ENCODE measurements around the gene COX14.

DNA sequence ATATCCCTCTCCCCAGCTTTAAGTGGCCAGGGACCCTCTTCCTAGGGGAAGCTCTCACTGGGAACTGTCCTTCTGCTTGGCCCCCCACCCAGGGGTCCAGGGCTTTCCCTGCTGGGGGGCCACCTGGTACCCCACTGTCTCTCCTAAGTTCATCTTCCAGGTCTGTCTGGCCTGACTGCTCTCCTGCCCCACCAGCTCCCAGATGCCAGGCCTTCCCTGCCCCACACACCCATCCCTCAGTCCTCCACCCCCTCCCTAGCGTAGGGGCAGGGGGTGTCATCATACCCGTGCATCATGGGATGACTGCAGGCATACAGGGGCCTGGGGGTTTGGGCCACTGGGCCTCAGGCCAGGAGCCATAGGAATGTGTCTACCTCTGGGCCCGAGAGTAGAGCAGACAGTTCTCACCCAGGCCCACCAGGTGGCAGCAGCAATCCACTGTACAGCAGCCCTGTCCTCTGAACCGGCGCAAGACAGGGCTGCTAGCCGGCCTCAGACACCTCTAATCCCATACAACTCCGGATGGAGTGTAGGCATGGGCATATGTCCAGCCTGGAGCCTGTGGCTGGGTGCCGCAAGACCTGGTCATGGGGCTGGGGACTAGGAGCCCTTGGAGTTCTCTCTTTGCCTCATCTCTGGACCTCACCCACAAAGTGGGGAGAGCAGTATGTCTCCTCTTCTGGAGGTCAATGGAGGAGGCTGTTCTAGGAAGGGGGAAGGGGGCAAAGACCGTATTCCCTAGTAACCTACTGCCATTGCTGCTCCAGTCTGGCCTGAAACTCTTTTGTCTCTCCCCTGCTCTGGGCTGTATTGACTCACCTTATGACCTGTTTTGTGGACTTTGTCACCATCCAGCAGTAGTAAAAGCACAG lies 36.9 kb upstream of the COX14 start:
- TF ChIP-seq, protein P1, sequence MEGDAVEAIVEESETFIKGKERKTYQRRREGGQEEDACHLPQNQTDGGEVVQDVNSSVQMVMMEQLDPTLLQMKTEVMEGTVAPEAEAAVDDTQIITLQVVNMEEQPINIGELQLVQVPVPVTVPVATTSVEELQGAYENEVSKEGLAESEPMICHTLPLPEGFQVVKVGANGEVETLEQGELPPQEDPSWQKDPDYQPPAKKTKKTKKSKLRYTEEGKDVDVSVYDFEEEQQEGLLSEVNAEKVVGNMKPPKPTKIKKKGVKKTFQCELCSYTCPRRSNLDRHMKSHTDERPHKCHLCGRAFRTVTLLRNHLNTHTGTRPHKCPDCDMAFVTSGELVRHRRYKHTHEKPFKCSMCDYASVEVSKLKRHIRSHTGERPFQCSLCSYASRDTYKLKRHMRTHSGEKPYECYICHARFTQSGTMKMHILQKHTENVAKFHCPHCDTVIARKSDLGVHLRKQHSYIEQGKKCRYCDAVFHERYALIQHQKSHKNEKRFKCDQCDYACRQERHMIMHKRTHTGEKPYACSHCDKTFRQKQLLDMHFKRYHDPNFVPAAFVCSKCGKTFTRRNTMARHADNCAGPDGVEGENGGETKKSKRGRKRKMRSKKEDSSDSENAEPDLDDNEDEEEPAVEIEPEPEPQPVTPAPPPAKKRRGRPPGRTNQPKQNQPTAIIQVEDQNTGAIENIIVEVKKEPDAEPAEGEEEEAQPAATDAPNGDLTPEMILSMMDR (IDR thresholded peaks at IDR 0.05), result peak; percentile 93 to 98 (median 94)
- TF ChIP-seq POLR2A (IDR thresholded peaks at IDR 0.05), result no peak

Data from uterus (tissue), 2 donors.